A673 (cell line): ENCODE data around the gene ICE1.
"Not testable (repeated sequence)": the region's sequence is repeated elsewhere in the genome, so short reads cannot be mapped to it uniquely, and the experiment has no call there.

Experiments
- CTCF ChIP-seq: fragments of 300-800, 200-600 bp; sonication (generic); conservative IDR thresholded peaks from 2 replicates; pipeline ENCODE4 v1.5.1; 2017; ENCODE audit warnings: low read depth, mild to moderate bottlenecking, antibody characterized with exemption, low read length, moderate library complexity, mixed read lengths
- EZH2 ChIP-seq: fragments of 200-600 bp; sonication (generic); IDR thresholded peaks from 2 replicates; pipeline ENCODE4 v1.6.1; 2017; ENCODE audit warnings: borderline replicate concordance, low read depth, mild to moderate bottlenecking, mixed read lengths, antibody characterized with exemption, low read length; ENCODE audit not compliant: poor library complexity, severe bottlenecking

- not testable (repeated sequence) for TF ChIP-seq CTCF, EZH2
Observed at GRCh38 chr5:5392504-5392903, 30.0 kb upstream of the ICE1 start.
